ENCODE measurements around the gene MLXIP. TPM values are rescaled to one million over a fixed set of nuclear protein-coding genes. Genes with fewer than 3 reads are reported as not detected.

Gene MLXIP
- total and polyA plus RNA-seq, 2 of the 4 experiments (the other 2 are of a cell fraction), result 2.7 to 10.8 TPM

- peak; percentile 64 for TF ChIP-seq CTCF (conservative IDR thresholded peaks at IDR 0.05; ENCODE audit: low read depth, low read length)
- no peak for TF ChIP-seq MAFK (IDR thresholded peaks at IDR 0.05; ENCODE audit: low read depth, low read length)
Observed at GRCh38 chr12:122031342-122032216, 47.0 kb upstream of the MLXIP start (continued).

- H3K9me1 ChIP-seq (ENCODE audit: insufficient read depth, low read length), result no peaks in the 10 kb centered on the region
- H4K20me1 ChIP-seq (ENCODE audit: insufficient read depth, low read length), result peaks cover 10% of the 10 kb centered on the region; the same call in 1 of the 2 replicates
- H3K4ac ChIP-seq (ENCODE audit: low read depth, low read length), result no peak overlapping the region
- H3K4me2 ChIP-seq (ENCODE audit: low read depth, low read length), result no peak overlapping the region
- H3K9ac ChIP-seq (ENCODE audit: low read depth, low read length), result no peak overlapping the region
- no peaks in the 10 kb centered on the region for H3K27me3 ChIP-seq (ENCODE audit: control insufficient read depth, insufficient read depth, low read length)
- H3K79me1 ChIP-seq (ENCODE audit: low read depth in 1 of 2, low read length in 2 of 2), result peaks cover 14 to 46% of the 10 kb centered on the region in 2 experiments
- DNase-seq (no peak), ATAC-seq (ENCODE audit: low read depth) (no peak)
- dilution Hi-C loops (cut with HindIII; ENCODE audit: low sequenced_read_pairs, unreplicated experiment), result no loop called here
- H4K91ac ChIP-seq (ENCODE audit: insufficient read depth, low read depth, low read length), result no peak overlapping the region
- H3K14ac ChIP-seq (replicated peaks; ENCODE audit: low read depth, low read length), result no peak overlapping the region
- CTCF ChIA-PET, result interaction anchor here (0.6 to 0.7 kb wide), 2 partner anchors 24 to 320 kb away, joined by 3 to 7 read pairs; partner anchors contain the start of gene TMEM120B
- no peaks in the 10 kb centered on the region for H3K9me3 ChIP-seq (ENCODE audit: control insufficient read depth, insufficient read depth, low read length)
- H2BK120ac ChIP-seq (ENCODE audit: low read depth, low read length), result no peak overlapping the region
- in situ Hi-C loops (cut with MboI; ENCODE audit: low sequenced_read_pairs), result no loop called here
- no peak overlapping the region for H2AK5ac ChIP-seq (ENCODE audit: low read depth, low read length)
- no peaks in the 10 kb centered on the region for H3K4me1 ChIP-seq (ENCODE audit: control insufficient read depth, insufficient read depth, low read length)
- H4K8ac ChIP-seq (ENCODE audit: low read depth in 2 of 2, low read length in 2 of 2), result no peak overlapping the region
- intact Hi-C loops (cut with micrococcal nuclease), result no loop called here
- no peak overlapping the region for H3K23ac ChIP-seq (ENCODE audit: low read depth, low read length)
- no TSS peak for BruUV-seq (replicated peaks)
- no peak overlapping the region for H3K18ac ChIP-seq (ENCODE audit: low read depth, low read length)
- no peak overlapping the region for H2BK15ac ChIP-seq (ENCODE audit: low read depth, low read length)
- WGBS, 2 experiments (ENCODE audit: extremely low coverage in 2 of 2, insufficient read length in 1 of 2), result no CpG with 5 or more reads among the region's 11 CpGs
- H2AK9ac ChIP-seq (replicated peaks; ENCODE audit: low read depth, low read length, poor library complexity), result peak overlapping the region; percentile 5
- peaks cover 2% of the 10 kb centered on the region; the same call in 1 of the 2 replicates for H3K36me3 ChIP-seq (ENCODE audit: control insufficient read depth, insufficient read depth, low read length)
- no peak overlapping the region for H3K4me3 ChIP-seq (ENCODE audit: insufficient read depth, low read depth, low read length)
- H3K27ac ChIP-seq (ENCODE audit: insufficient read depth, low read length), result no peak overlapping the region
- no peak overlapping the region for H4K5ac ChIP-seq (ENCODE audit: low read depth, low read length)
- H3K56ac ChIP-seq (ENCODE audit: extremely low read depth, insufficient read depth, low read length), result no peak overlapping the region
- H2BK5ac ChIP-seq (ENCODE audit: low read depth, low read length, poor library complexity, severe bottlenecking), result no peak overlapping the region
- H2BK20ac ChIP-seq (ENCODE audit: low read depth, low read length), result no peak overlapping the region
- POLR2A ChIA-PET (ENCODE audit: unreplicated experiment), result no interaction called here
- no peak overlapping the region for H2AFZ ChIP-seq (replicated peaks; ENCODE audit: low read length, poor library complexity)
- TF ChIP-seq BHLHE40 (IDR thresholded peaks at IDR 0.05; ENCODE audit: low read depth, low read length) (no peak), POLR2A (IDR thresholded peaks at IDR 0.05; ENCODE audit: low read depth, low read length) (no peak), SMC3 (IDR thresholded peaks at IDR 0.05; ENCODE audit: low read depth, low read length) (no peak), CTCF (conservative IDR thresholded peaks at IDR 0.05; ENCODE audit: low read depth, low read length) (no peak), RCOR1 (IDR thresholded peaks at IDR 0.05; ENCODE audit: insufficient replicate concordance, low read length) (no peak), RAD21 (IDR thresholded peaks at IDR 0.05; ENCODE audit: low read length) (no peak), USF2 (IDR thresholded peaks at IDR 0.05; ENCODE audit: low read depth, low read length) (no peak), FOS (IDR thresholded peaks at IDR 0.05; ENCODE audit: low read depth, low read length) (no peak), MAZ (IDR thresholded peaks at IDR 0.05; ENCODE audit: borderline replicate concordance, low read depth, low read length) (no peak), RFX5 (IDR thresholded peaks at IDR 0.05; ENCODE audit: low read depth, low read length) (no peak)
Observed at GRCh38 chr12:122032580-122032979, 46.0 kb upstream of the MLXIP start.

Measured in IMR-90 (cell line).